HepG2 (cell line): ENCODE measurements around the gene BMP6. TPM values are rescaled to one million over a fixed set of nuclear protein-coding genes. Genes with fewer than 3 reads are reported as not detected.

Experiments used
- ATF1 ChIP-seq: IDR thresholded peaks from 2 replicates; pipeline ENCODE4 v1.6.1; 2016; ENCODE audit warnings: mild to moderate bottlenecking, control low read depth
- HOXA3 ChIP-seq: sonication (generic); formaldehyde crosslinking; IDR thresholded peaks from 2 replicates; pipeline ENCODE4 v1.5.0; 2020; ENCODE audit warnings: missing genetic modification reagents
- HOXA9 ChIP-seq: sonication (generic); formaldehyde crosslinking; IDR thresholded peaks from 2 replicates; pipeline ENCODE4 v1.8.1; 2022; ENCODE audit warnings: missing genetic modification reagents, mild to moderate bottlenecking, moderate library complexity, borderline replicate concordance
- HOXD1 ChIP-seq: sonication (generic); formaldehyde crosslinking; IDR thresholded peaks from 2 replicates; pipeline ENCODE4 v1.5.0; 2020; ENCODE audit warnings: missing genetic modification reagents
- MED13 ChIP-seq: sonication (generic); formaldehyde crosslinking; IDR thresholded peaks from 2 replicates; pipeline ENCODE4 v1.5.0; 2020; ENCODE audit warnings: missing genetic modification reagents
- ONECUT2 ChIP-seq: sonication (generic); formaldehyde crosslinking; IDR thresholded peaks from 2 replicates; pipeline ENCODE4 v1.4.0; 2020; ENCODE audit warnings: missing genetic modification reagents
- ZBTB21 ChIP-seq: sonication (generic); formaldehyde crosslinking; IDR thresholded peaks from 2 replicates; pipeline ENCODE4 v1.4.0; 2020; ENCODE audit warnings: missing genetic modification reagents
- ZNF235 ChIP-seq: sonication (generic); formaldehyde crosslinking; IDR thresholded peaks from 2 replicates; pipeline ENCODE4 v1.8.1; 2023; ENCODE audit warnings: mild to moderate bottlenecking, missing genetic modification reagents, borderline replicate concordance
- ZNF564 ChIP-seq: sonication (generic); formaldehyde crosslinking; IDR thresholded peaks from 2 replicates; pipeline ENCODE4 v1.8.1; 2023; ENCODE audit warnings: mild to moderate bottlenecking, missing genetic modification reagents
- ZNF674 ChIP-seq: sonication (generic); formaldehyde crosslinking; IDR thresholded peaks from 2 replicates; pipeline ENCODE4 v1.5.0; 2020; ENCODE audit warnings: low read depth, mild to moderate bottlenecking, missing genetic modification reagents
- polyA plus RNA-seq, 8 experiments: library from polyadenylated mRNA; depleted of rRNA in 3 of 8; stranded (reverse) in 7 of 8; unstranded in 1 of 8; fragments of >200 nt; fragmentation: Illumina TruSeq in 4 of 8; extraction: Trizol in 4 of 8; gene quantifications; 2 replicates each; pipeline versions ENCODE4 v1.2.1 to v1.2.3, GENCODE V29; 2011 to 2016; ENCODE audit warnings: low read depth in 4 of 8, missing spikeins in 1 of 8, mixed read lengths in 1 of 8; ENCODE audit not compliant: insufficient read depth in 1 of 8
- total RNA-seq, 5 experiments: library from RNA; depleted of rRNA; stranded (reverse); fragments of >200 nt; fragmentation: Illumina TruSeq; extraction: Trizol; gene quantifications; 2 replicates each; pipeline ENCODE4 v1.2.3, GENCODE V29; 2016; ENCODE audit warnings: low read depth in 1 of 5
- TF ChIP-seq, protein P1 (sequence below): sonication (generic); formaldehyde crosslinking; IDR thresholded peaks from 2 replicates; pipeline ENCODE4 v1.5.0; 2020; ENCODE audit warnings: mild to moderate bottlenecking, missing genetic modification reagents
- TF ChIP-seq, protein P2 (sequence below): sonication (generic); formaldehyde crosslinking; conservative IDR thresholded peaks from 2 replicates; pipeline ENCODE4 v1.4.0; 2020; ENCODE audit warnings: missing genetic modification reagents
- TF ChIP-seq, protein P3 (sequence below): sonication (generic); formaldehyde crosslinking; IDR thresholded peaks from 2 replicates; pipeline ENCODE4 v1.8.0; 2022; ENCODE audit warnings: missing genetic modification reagents, mild to moderate bottlenecking, borderline replicate concordance
- TF ChIP-seq, protein P4 (sequence below): sonication (generic); formaldehyde crosslinking; IDR thresholded peaks from 2 replicates; pipeline ENCODE4 v1.9.0; 2021; ENCODE audit warnings: missing genetic modification reagents, mild to moderate bottlenecking, borderline replicate concordance
- TF ChIP-seq, protein P5 (sequence below): sonication (generic); IDR thresholded peaks from 2 replicates; pipeline ENCODE4 v1.6.1; 2016; ENCODE audit warnings: low read depth, borderline replicate concordance
- TF ChIP-seq, protein P6 (sequence below), 2 experiments: sonication (generic) in 1 of 2; formaldehyde crosslinking in 1 of 2; IDR thresholded peaks; 2 replicates each; pipeline versions ENCODE4 v1.5.1 to v1.6.1; 2011 to 2020; ENCODE audit warnings: borderline replicate concordance in 1 of 2, low read depth in 1 of 2, low read length in 1 of 2, mild to moderate bottlenecking in 1 of 2, missing genetic modification reagents in 1 of 2, moderate library complexity in 1 of 2

BMP6 gene
- total and polyA plus RNA-seq, 2 of the 13 experiments (the other 11 are each of a cell fraction or from before 2014, with no cell fraction given): 0.09 to 0.18 TPM

DNA sequence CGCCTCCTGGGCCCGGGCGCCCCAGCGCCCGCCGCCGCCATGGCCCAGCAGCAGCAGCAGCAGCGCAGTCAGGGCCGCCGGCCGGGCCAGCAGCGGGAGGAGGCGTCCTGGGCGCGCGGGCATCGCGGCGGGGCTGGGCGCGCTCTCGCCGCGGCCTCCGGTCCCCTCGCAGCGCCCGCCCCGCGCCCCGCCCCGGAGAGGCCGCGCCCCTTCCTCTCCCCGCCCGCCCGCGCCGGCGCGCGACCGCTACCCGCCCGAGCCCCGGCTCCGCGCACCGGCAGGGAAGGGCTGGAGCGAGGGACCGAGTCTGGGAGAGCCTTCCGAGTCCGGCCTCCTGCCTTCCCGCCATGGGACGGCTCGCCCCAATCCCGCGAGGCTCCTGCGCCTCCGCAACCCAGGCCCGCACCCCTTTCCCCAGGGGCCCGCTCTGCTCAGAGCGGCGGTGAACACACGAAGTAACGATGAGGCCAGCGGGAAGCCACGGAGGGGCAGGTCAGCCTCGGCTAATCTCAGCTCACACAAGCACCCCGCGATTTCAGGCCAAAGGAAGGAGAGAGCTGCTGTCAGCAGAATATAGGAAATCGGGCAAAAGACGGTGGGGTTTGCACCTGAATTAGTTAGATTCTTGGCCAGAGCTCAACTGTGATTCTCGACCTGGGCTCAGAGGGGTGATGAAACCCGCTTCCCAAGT lies 184.9 kb downstream of the BMP6 start, which contains the start of gene TXNDC5 (continued):
- TF ChIP-seq, protein P1, sequence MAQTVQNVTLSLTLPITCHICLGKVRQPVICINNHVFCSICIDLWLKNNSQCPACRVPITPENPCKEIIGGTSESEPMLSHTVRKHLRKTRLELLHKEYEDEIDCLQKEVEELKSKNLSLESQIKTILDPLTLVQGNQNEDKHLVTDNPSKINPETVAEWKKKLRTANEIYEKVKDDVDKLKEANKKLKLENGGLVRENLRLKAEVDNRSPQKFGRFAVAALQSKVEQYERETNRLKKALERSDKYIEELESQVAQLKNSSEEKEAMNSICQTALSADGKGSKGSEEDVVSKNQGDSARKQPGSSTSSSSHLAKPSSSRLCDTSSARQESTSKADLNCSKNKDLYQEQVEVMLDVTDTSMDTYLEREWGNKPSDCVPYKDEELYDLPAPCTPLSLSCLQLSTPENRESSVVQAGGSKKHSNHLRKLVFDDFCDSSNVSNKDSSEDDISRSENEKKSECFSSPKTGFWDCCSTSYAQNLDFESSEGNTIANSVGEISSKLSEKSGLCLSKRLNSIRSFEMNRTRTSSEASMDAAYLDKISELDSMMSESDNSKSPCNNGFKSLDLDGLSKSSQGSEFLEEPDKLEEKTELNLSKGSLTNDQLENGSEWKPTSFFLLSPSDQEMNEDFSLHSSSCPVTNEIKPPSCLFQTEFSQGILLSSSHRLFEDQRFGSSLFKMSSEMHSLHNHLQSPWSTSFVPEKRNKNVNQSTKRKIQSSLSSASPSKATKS (CRISPR knock-in tag): no peak
- TF ChIP-seq, protein P2, sequence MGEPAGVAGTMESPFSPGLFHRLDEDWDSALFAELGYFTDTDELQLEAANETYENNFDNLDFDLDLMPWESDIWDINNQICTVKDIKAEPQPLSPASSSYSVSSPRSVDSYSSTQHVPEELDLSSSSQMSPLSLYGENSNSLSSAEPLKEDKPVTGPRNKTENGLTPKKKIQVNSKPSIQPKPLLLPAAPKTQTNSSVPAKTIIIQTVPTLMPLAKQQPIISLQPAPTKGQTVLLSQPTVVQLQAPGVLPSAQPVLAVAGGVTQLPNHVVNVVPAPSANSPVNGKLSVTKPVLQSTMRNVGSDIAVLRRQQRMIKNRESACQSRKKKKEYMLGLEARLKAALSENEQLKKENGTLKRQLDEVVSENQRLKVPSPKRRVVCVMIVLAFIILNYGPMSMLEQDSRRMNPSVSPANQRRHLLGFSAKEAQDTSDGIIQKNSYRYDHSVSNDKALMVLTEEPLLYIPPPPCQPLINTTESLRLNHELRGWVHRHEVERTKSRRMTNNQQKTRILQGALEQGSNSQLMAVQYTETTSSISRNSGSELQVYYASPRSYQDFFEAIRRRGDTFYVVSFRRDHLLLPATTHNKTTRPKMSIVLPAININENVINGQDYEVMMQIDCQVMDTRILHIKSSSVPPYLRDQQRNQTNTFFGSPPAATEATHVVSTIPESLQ (CRISPR knock-in tag): no peak
- TF ChIP-seq ZNF674 (CRISPR knock-in tag) (no peak), HOXA9 (CRISPR knock-in tag) (no peak), ATF1 (CRISPR knock-in tag) (no peak), MED13 (CRISPR knock-in tag) (no peak), ZNF564 (CRISPR knock-in tag) (peak; percentile 69; the same call in 1 of the 2 replicates), HOXD1 (CRISPR knock-in tag) (peak; percentile 62; the same call in 1 of the 2 replicates), ONECUT2 (CRISPR knock-in tag) (no peak), HOXA3 (CRISPR knock-in tag) (no peak), ZBTB21 (CRISPR knock-in tag) (no peak), ZNF235 (CRISPR knock-in tag) (no peak; the same call in 1 of the 2 replicates)
- TF ChIP-seq, protein P3, sequence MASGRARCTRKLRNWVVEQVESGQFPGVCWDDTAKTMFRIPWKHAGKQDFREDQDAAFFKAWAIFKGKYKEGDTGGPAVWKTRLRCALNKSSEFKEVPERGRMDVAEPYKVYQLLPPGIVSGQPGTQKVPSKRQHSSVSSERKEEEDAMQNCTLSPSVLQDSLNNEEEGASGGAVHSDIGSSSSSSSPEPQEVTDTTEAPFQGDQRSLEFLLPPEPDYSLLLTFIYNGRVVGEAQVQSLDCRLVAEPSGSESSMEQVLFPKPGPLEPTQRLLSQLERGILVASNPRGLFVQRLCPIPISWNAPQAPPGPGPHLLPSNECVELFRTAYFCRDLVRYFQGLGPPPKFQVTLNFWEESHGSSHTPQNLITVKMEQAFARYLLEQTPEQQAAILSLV: peak; percentile 69; the same call in 1 of the 2 replicates
- TF ChIP-seq, protein P4, sequence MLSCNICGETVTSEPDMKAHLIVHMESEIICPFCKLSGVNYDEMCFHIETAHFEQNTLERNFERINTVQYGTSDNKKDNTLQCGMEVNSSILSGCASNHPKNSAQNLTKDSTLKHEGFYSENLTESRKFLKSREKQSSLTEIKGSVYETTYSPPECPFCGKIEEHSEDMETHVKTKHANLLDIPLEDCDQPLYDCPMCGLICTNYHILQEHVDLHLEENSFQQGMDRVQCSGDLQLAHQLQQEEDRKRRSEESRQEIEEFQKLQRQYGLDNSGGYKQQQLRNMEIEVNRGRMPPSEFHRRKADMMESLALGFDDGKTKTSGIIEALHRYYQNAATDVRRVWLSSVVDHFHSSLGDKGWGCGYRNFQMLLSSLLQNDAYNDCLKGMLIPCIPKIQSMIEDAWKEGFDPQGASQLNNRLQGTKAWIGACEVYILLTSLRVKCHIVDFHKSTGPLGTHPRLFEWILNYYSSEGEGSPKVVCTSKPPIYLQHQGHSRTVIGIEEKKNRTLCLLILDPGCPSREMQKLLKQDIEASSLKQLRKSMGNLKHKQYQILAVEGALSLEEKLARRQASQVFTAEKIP: no peak
- TF ChIP-seq, protein P5, sequence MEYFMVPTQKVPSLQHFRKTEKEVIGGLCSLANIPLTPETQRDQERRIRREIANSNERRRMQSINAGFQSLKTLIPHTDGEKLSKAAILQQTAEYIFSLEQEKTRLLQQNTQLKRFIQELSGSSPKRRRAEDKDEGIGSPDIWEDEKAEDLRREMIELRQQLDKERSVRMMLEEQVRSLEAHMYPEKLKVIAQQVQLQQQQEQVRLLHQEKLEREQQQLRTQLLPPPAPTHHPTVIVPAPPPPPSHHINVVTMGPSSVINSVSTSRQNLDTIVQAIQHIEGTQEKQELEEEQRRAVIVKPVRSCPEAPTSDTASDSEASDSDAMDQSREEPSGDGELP: no peak
- TF ChIP-seq, protein P6, sequence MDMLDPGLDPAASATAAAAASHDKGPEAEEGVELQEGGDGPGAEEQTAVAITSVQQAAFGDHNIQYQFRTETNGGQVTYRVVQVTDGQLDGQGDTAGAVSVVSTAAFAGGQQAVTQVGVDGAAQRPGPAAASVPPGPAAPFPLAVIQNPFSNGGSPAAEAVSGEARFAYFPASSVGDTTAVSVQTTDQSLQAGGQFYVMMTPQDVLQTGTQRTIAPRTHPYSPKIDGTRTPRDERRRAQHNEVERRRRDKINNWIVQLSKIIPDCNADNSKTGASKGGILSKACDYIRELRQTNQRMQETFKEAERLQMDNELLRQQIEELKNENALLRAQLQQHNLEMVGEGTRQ (IDR thresholded peaks at IDR 0.05; ENCODE audit: low read depth, low read length): no peak
- TF ChIP-seq, protein P6 (CRISPR knock-in tag; IDR thresholded peaks at IDR 0.05; ENCODE audit: borderline replicate concordance): no peak
